ENCODE data around the gene MGAT5B.
"Not testable (repeated sequence)": the region's sequence is repeated elsewhere in the genome, so short reads cannot be mapped to it uniquely, and the experiment has no call there.

The MGAT5B gene

GRCh38 chr17:76955191-76955590, 87.0 kb downstream of the MGAT5B start:
- DNase-seq, result no peak

GRCh38 chr17:76956846-76957540, 88.8 kb downstream of the MGAT5B start:
- no peak for DNase-seq

GRCh38 chr17:76957678-76958464, 89.7 kb downstream of the MGAT5B start:
- DNase-seq, result no peak

GRCh38 chr17:76958974-76959373, 90.8 kb downstream of the MGAT5B start:
- no peak for DNase-seq

- no peak for DNase-seq
Measured at GRCh38 chr17:76961869-76962268, 93.7 kb downstream of the MGAT5B start.

GRCh38 chr17:76962858-76963257, 94.7 kb downstream of the MGAT5B start:
- DNase-seq, result no peak

- no peak for DNase-seq
Measured at GRCh38 chr17:76966016-76966415, 97.8 kb downstream of the MGAT5B start.

- no peak for DNase-seq
Measured at GRCh38 chr17:76966486-76967181, 98.4 kb downstream of the MGAT5B start.

- DNase-seq, result no peak
Measured at GRCh38 chr17:76967762-76968161, 99.6 kb downstream of the MGAT5B start.

GRCh38 chr17:76968707-76969597, 100.7 kb downstream of the MGAT5B start:
- no peak for DNase-seq

- DNase-seq, result no peak
Measured at GRCh38 chr17:76969598-76970172, 101.5 kb downstream of the MGAT5B start.

- DNase-seq, result not testable (repeated sequence)
Measured at GRCh38 chr17:76970228-76970627, 102.0 kb downstream of the MGAT5B start.

- DNase-seq, result no peak
Measured at GRCh38 chr17:76972046-76972641, 103.9 kb downstream of the MGAT5B start.

GRCh38 chr17:76973040-76973439, 104.8 kb downstream of the MGAT5B start:
- DNase-seq, result no peak

- DNase-seq, result no peak
Measured at GRCh38 chr17:76974721-76975120, 106.5 kb downstream of the MGAT5B start.

- not testable (repeated sequence) for DNase-seq
Measured at GRCh38 chr17:76978050-76978449, 109.8 kb downstream of the MGAT5B start.

- no peak for DNase-seq
Measured at GRCh38 chr17:76981545-76982295, 113.5 kb downstream of the MGAT5B start.

GRCh38 chr17:76982408-76983074, 114.3 kb downstream of the MGAT5B start:
- DNase-seq, result no peak

- DNase-seq, result no peak
Measured at GRCh38 chr17:76983075-76983775, 115.0 kb downstream of the MGAT5B start.

GRCh38 chr17:76986365-76986764, 118.2 kb downstream of the MGAT5B start:
- no peak for DNase-seq

Measured in NCI-H2029 treated with DMSO at 0.1 percent for 48 hours (cell line).